Testis (tissue), 3 donors: Measurements from ENCODE around the gene VILL. TPM values are rescaled to one million over a fixed set of nuclear protein-coding genes. Genes with fewer than 3 reads are reported as not detected.
"Not testable (repeated sequence)": the region's sequence is repeated elsewhere in the genome, so short reads cannot be mapped to it uniquely, and the experiment has no call there.

ENCODE experiments used
- DNase-seq: peaks from one replicate; pipeline ENCODE4 v3.0.0-alpha.2; 2019
- H3K27ac ChIP-seq, 2 donors: fragments of 200-600 bp; sonication (generic); one replicate each; pipeline ENCODE4 v1.5.1; 2019
- H3K27me3 ChIP-seq: fragments of 200-600 bp; sonication (generic); one replicate; pipeline ENCODE4 v1.5.1; 2019
- H3K36me3 ChIP-seq: fragments of 200-600 bp; sonication (generic); one replicate; pipeline ENCODE4 v1.5.1; 2017; ENCODE audit warnings: low read depth; ENCODE audit errors: missing control alignments
- H3K4me1 ChIP-seq: fragments of 200-600 bp; sonication (generic); one replicate; pipeline ENCODE4 v1.5.1; 2019
- H3K4me3 ChIP-seq, 2 donors: fragments of 200-600 bp; sonication (generic); one replicate each; pipeline ENCODE4 v1.5.1; 2017 to 2019
- H3K9me3 ChIP-seq: fragments of 200-600 bp; sonication (generic); one replicate; pipeline ENCODE4 v1.5.1; 2017
- CTCF ChIP-seq, 3 experiments: fragments of 450-650 bp in 2 of 3; fragments of 200-600 bp in 1 of 3; sonication (generic) in 1 of 3; IDR thresholded peaks; one replicate each; pipeline ENCODE4 v1.5.1; 2016 to 2019; ENCODE audit warnings: antibody characterized with exemption in 3 of 3, mild to moderate bottlenecking in 2 of 3, moderate library complexity in 1 of 3
- POLR2A ChIP-seq: fragments of 450-650 bp; IDR thresholded peaks from one replicate; pipeline ENCODE4 v1.6.1; 2017; ENCODE audit warnings: antibody characterized with exemption, mild to moderate bottlenecking, moderate library complexity
- WGBS, 2 donors: methylation state at CpG; one replicate each; pipeline ENCODE4 v1.1.5; 2018; 5-methylcytosine and 5-hydroxymethylcytosine counted together
- intact Hi-C: fragments of 100-400 bp; cut with DNase I; formaldehyde crosslinking; loops from one replicate; pipeline ENCODE4 v1.15.1; 2023; ENCODE audit warnings: low total_unique reads
- polyA plus RNA-seq: library from polyadenylated mRNA; stranded (reverse); fragments of 350-450 nt; fragmentation: Illumina TruSeq; extraction: RNeasy Lipid Tissue Mini Kit (QIAGEN cat#74804); gene quantifications from one replicate; pipeline ENCODE4 v1.2.3, GENCODE V29; 2014; ENCODE audit warnings: low read depth, low replicate concordance; ENCODE audit not compliant: insufficient read depth
- total RNA-seq, 2 donors: library from RNA; depleted of rRNA; stranded (reverse); fragments of >200 nt; gene quantifications; one replicate each; pipeline ENCODE4 v1.2.3, GENCODE V29; 2016

The VILL gene
- total and polyA plus RNA-seq, 3 donors from 2014 or later = 9.5 to 17.4 (median 16.3) TPM

GRCh38 chr3:37987315-37987697 is 3.3 kb upstream of the VILL start:
- Histone ChIP-seq H3K36me3 (no peaks in the 10 kb centered on the region), H3K4me1 (no peaks in the 10 kb centered on the region), H3K9me3 (no peaks in the 10 kb centered on the region), H3K4me3 (no peak overlapping the region), H3K27ac (no peak overlapping the region), H3K27me3 (no peaks in the 10 kb centered on the region)
- WGBS, 2 donors = 81% methylated on average over 2 of the region's 2 CpGs; no CpG with 5 or more reads in 1 of the 2 donors
- peak; percentile 11 for DNase-seq
- intact Hi-C loops = no loop called here
- TF ChIP-seq POLR2A (no peak), CTCF (IDR thresholded peaks at IDR 0.05) (no peak)

- DNase-seq = no peak
- TF ChIP-seq POLR2A = no peak
- TF ChIP-seq CTCF (IDR thresholded peaks at IDR 0.05) = no peak
- Histone ChIP-seq H3K27me3 (no peaks in the 10 kb centered on the region), H3K36me3 (no peaks in the 10 kb centered on the region), H3K4me3 (no peak overlapping the region), H3K4me1 (no peaks in the 10 kb centered on the region), H3K27ac (no peak overlapping the region), H3K9me3 (no peaks in the 10 kb centered on the region)
- 77 to 89% methylated on average over 3 to 7 of the region's 7 CpGs for WGBS, 2 donors
- intact Hi-C loops = no loop called here
Measured at GRCh38 chr3:37987751-37988179, 2.8 kb upstream of the VILL start.

GRCh38 chr3:37988376-37988775 is 2.2 kb upstream of the VILL start:
- H3K36me3 ChIP-seq, H3K4me1 ChIP-seq, H3K27ac ChIP-seq, intact Hi-C loops, H3K9me3 ChIP-seq, DNase-seq, H3K4me3 ChIP-seq, H3K27me3 ChIP-seq: not testable (repeated sequence)
- 87 to 94% methylated on average over 10 of the region's 10 CpGs for WGBS, 2 donors

- no peak for DNase-seq
- WGBS, 2 donors = 88 to 89% methylated on average over 15 of the region's 15 CpGs
- no peak for TF ChIP-seq CTCF (IDR thresholded peaks at IDR 0.05)
- TF ChIP-seq POLR2A = no peak
Measured at GRCh38 chr3:37988931-37989525, 1.6 kb upstream of the VILL start.

GRCh38 chr3:37989821-37990480 is 635 bp upstream of the VILL start:
- no peaks in the 10 kb centered on the region for H3K9me3 ChIP-seq
- H3K4me3 ChIP-seq = no peak overlapping the region
- peak; percentile 4 for DNase-seq
- TF ChIP-seq CTCF (IDR thresholded peaks at IDR 0.05) (no peak), POLR2A (no peak)
- H3K36me3 ChIP-seq = no peaks in the 10 kb centered on the region
- WGBS, 2 donors = 83 to 97% methylated on average over 4 to 7 of the region's 7 CpGs
- intact Hi-C loops = no loop called here
- no peaks in the 10 kb centered on the region for H3K27me3 ChIP-seq
- no peak overlapping the region for H3K27ac ChIP-seq
- H3K4me1 ChIP-seq = peaks cover 14% of the 10 kb centered on the region

More at GRCh38 chr3:37988931-37989525, 1.6 kb upstream of the VILL start:
- peaks cover 7% of the 10 kb centered on the region for H3K4me1 ChIP-seq
- no peak overlapping the region for H3K4me3 ChIP-seq
- no peak overlapping the region for H3K27ac ChIP-seq
- H3K36me3 ChIP-seq = no peaks in the 10 kb centered on the region
- intact Hi-C loops = no loop called here
- no peaks in the 10 kb centered on the region for H3K27me3 ChIP-seq
- H3K9me3 ChIP-seq = no peaks in the 10 kb centered on the region
